Testis (tissue), 2 donors: ENCODE data around the gene ZCWPW2.

Experiments
- POLR2A ChIP-seq: fragments of 450-650 bp; IDR thresholded peaks from one replicate; pipeline ENCODE4 v1.6.1; 2017; ENCODE audit warnings: antibody characterized with exemption, mild to moderate bottlenecking, moderate library complexity
- TF ChIP-seq, protein P1 (sequence below), 3 experiments: fragments of 450-650 bp in 2 of 3; fragments of 200-600 bp in 1 of 3; sonication (generic) in 1 of 3; IDR thresholded peaks; one replicate each; pipeline ENCODE4 v1.5.1; 2016 to 2019; ENCODE audit warnings: antibody characterized with exemption in 3 of 3, mild to moderate bottlenecking in 2 of 3, moderate library complexity in 1 of 3

DNA sequence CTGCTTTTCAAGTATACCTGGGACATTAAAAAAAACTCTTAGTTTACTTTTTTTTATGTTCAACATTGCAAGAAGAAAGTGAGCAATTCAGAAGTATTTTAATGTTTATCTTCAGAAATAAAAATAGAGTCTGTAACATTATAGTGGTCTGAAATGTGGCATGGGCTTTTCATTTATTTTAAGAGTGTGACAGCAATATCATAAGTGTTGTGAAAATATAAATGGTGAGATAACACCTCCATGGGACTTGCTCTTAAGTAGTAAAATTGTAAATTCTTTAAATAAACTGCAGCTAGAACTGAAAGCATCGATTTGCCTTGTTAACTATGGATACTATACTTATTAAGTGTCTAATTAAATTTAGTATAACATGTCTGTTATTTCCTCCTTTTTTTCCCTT lies 48.8 kb upstream of the ZCWPW2 start:
- TF ChIP-seq POLR2A: no peak
- TF ChIP-seq, protein P1, sequence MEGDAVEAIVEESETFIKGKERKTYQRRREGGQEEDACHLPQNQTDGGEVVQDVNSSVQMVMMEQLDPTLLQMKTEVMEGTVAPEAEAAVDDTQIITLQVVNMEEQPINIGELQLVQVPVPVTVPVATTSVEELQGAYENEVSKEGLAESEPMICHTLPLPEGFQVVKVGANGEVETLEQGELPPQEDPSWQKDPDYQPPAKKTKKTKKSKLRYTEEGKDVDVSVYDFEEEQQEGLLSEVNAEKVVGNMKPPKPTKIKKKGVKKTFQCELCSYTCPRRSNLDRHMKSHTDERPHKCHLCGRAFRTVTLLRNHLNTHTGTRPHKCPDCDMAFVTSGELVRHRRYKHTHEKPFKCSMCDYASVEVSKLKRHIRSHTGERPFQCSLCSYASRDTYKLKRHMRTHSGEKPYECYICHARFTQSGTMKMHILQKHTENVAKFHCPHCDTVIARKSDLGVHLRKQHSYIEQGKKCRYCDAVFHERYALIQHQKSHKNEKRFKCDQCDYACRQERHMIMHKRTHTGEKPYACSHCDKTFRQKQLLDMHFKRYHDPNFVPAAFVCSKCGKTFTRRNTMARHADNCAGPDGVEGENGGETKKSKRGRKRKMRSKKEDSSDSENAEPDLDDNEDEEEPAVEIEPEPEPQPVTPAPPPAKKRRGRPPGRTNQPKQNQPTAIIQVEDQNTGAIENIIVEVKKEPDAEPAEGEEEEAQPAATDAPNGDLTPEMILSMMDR (IDR thresholded peaks at IDR 0.05): no peak
